Stimulated activated CD4-positive, alpha-beta T cell treated with anti-CD3 and anti-CD28 coated beads, Interleukin-2, amount 100 ng/mL, for 4 hours (primary cell): ENCODE data around the gene ISY1.
A peak's percentile ranks its signal among the peaks of the same experiment; 100 is the strongest.
"Not testable (repeated sequence)": the region's sequence is repeated elsewhere in the genome, so short reads cannot be mapped to it uniquely, and the experiment has no call there.

Source experiments
- DNase-seq: peaks from one replicate; pipeline ENCODE4 v3.0.0-alpha.2; 2020; ENCODE audit warnings: low read depth

ISY1 gene

GRCh38 chr3:129160891-129161859, at the start of gene ISY1:
Gene ISY1 (minus strand): TSS chr3:129161063. CDS start chr3:129160975, 88 bp downstream.
- DNase-seq: peak; percentile 81

GRCh38 chr3:129207479-129207878, 46.6 kb upstream of the ISY1 start:
- DNase-seq: no peak

GRCh38 chr3:129205109-129205832, 44.4 kb upstream of the ISY1 start:
- DNase-seq: no peak

- no peak for DNase-seq
Measured at GRCh38 chr3:129204473-129204872, 43.6 kb upstream of the ISY1 start.

- DNase-seq: no peak
Measured at GRCh38 chr3:129199366-129199765, 38.5 kb upstream of the ISY1 start.

- no peak for DNase-seq
Measured at GRCh38 chr3:129197321-129197720, 36.5 kb upstream of the ISY1 start.

GRCh38 chr3:129196601-129197000, 35.7 kb upstream of the ISY1 start:
- no peak for DNase-seq

GRCh38 chr3:129195731-129196256, 34.9 kb upstream of the ISY1 start:
- no peak for DNase-seq

GRCh38 chr3:129189793-129190192, 28.9 kb upstream of the ISY1 start:
- not testable (repeated sequence) for DNase-seq

GRCh38 chr3:129187857-129188256, 27.0 kb upstream of the ISY1 start:
- no peak for DNase-seq

- no peak for DNase-seq
Measured at GRCh38 chr3:129185783-129186182, 24.9 kb upstream of the ISY1 start.

GRCh38 chr3:129184784-129185542, 24.1 kb upstream of the ISY1 start:
- DNase-seq: not testable (repeated sequence)

GRCh38 chr3:129184396-129184657, 23.5 kb upstream of the ISY1 start:
- DNase-seq: no peak

GRCh38 chr3:129183569-129184395, 22.9 kb upstream of the ISY1 start, which contains the start of gene CNBP:
Gene CNBP (minus strand): TSS chr3:129183896. CDS start chr3:129171757, 12,139 bp downstream.
- peak; percentile 90 for DNase-seq

- no peak for DNase-seq
Measured at GRCh38 chr3:129182390-129183185, 21.7 kb upstream of the ISY1 start.

GRCh38 chr3:129181819-129182218, 21.0 kb upstream of the ISY1 start:
- no peak for DNase-seq

GRCh38 chr3:129180461-129180860, 19.6 kb upstream of the ISY1 start:
- DNase-seq: no peak

- no peak for DNase-seq
Measured at GRCh38 chr3:129176051-129176450, 15.2 kb upstream of the ISY1 start.

- DNase-seq: no peak
Measured at GRCh38 chr3:129173725-129174124, 12.9 kb upstream of the ISY1 start.

GRCh38 chr3:129173206-129173605, 12.3 kb upstream of the ISY1 start:
- DNase-seq: no peak
